Panc1 (cell line): ENCODE results near the gene ZKSCAN5. TPM values are rescaled to one million over a fixed set of nuclear protein-coding genes. Genes with fewer than 3 reads are reported as not detected.

Experiments
- ATAC-seq: fragments of 200-7000 bp; cut with Tn5 transposase; 2 replicates; pipeline ENCODE4 v1.9.1; 2020; ENCODE audit warnings: mild to moderate bottlenecking, moderate library complexity
- BruUV-seq: library from RNA; stranded (reverse); fragments of 400-500 nt; replicated peaks from 2 replicates; lab custom pipeline; 2021; lab: Mats Ljungman, UMichigan
- CTCF ChIA-PET: fragments of 300-600 bp; sonication (Branson Sonifier 250); formaldehyde crosslinking; loops from one replicate; lab custom pipeline; 2022; ENCODE audit warnings: antibody characterized with exemption; lab: Charles Lee
- POLR2A ChIA-PET: fragments of 300-600 bp; sonication (Branson Sonifier 250); formaldehyde crosslinking; loops from one replicate; lab custom pipeline; 2022; ENCODE audit warnings: antibody characterized with exemption; lab: Charles Lee
- DNase-seq: peaks from one replicate; pipeline ENCODE4 v3.0.0-alpha.2; 2010; ENCODE audit warnings: low read depth, low spot score
- H3K27ac ChIP-seq: 2 replicates; pipeline ENCODE4 v1.5.1; 2011; ENCODE audit warnings: mild to moderate bottlenecking, low read length, inconsistent platforms
- H3K27me3 ChIP-seq: fragments of 200-500 bp; sonication (Bioruptor generic); 2 replicates; pipeline ENCODE4 v1.6.0; 2014; ENCODE audit warnings: low read length, inconsistent platforms; ENCODE audit not compliant: control insufficient read depth, insufficient read depth
- H3K36me3 ChIP-seq: fragments of 200-500 bp; sonication (Bioruptor generic); 2 replicates; pipeline ENCODE4 v1.5.1; 2014; ENCODE audit warnings: inconsistent platforms, mild to moderate bottlenecking, low read length, moderate library complexity; ENCODE audit not compliant: control insufficient read depth, insufficient read depth
- H3K4me1 ChIP-seq: 2 replicates; pipeline ENCODE4 v1.5.1; 2011; ENCODE audit warnings: inconsistent platforms, mild to moderate bottlenecking, low read length, moderate library complexity; ENCODE audit not compliant: control insufficient read depth, insufficient read depth
- H3K4me3 ChIP-seq, 2 experiments: 2 replicates each; pipeline ENCODE4 v1.5.1; 2011 to 2012; ENCODE audit warnings: low read depth in 2 of 2, low read length in 2 of 2, mild to moderate bottlenecking in 2 of 2, inconsistent platforms in 1 of 2, moderate library complexity in 1 of 2
- H3K9me3 ChIP-seq: fragments of 200-500 bp; sonication (Bioruptor generic); 2 replicates; pipeline ENCODE4 v1.5.1; 2014; ENCODE audit warnings: low read depth, mild to moderate bottlenecking, inconsistent platforms, low read length, moderate library complexity; ENCODE audit not compliant: control insufficient read depth, insufficient read depth
- CTCF ChIP-seq: fragments of 450-650 bp; IDR thresholded peaks from 2 replicates; pipeline ENCODE4 v1.5.1; 2017; ENCODE audit warnings: mild to moderate bottlenecking
- POLR2AphosphoS5 ChIP-seq: IDR thresholded peaks from 2 replicates; pipeline ENCODE4 v1.6.1; 2012; ENCODE audit warnings: mild to moderate bottlenecking, low read depth, low read length, moderate library complexity
- REST ChIP-seq, 2 experiments: IDR thresholded peaks; 2 replicates each; pipeline ENCODE4 v1.6.1; 2011 to 2012; ENCODE audit warnings: low read depth in 2 of 2, control low read depth in 1 of 2, low read length in 1 of 2, mild to moderate bottlenecking in 1 of 2, moderate library complexity in 1 of 2; ENCODE audit not compliant: insufficient read depth in 1 of 2
- SIN3A ChIP-seq: IDR thresholded peaks from 2 replicates; pipeline ENCODE4 v1.6.1; 2012; ENCODE audit warnings: low read depth, mild to moderate bottlenecking, low read length, moderate library complexity, borderline replicate concordance; ENCODE audit not compliant: insufficient read depth
- TCF7L2 ChIP-seq: IDR thresholded peaks from 2 replicates; pipeline ENCODE4 v1.6.1; 2011; ENCODE audit warnings: mild to moderate bottlenecking, low read depth, low read length, inconsistent platforms
- in situ Hi-C: cut with HindIII; loops from 2 replicates; pipeline ENCODE4 v1.10.0; 2016; ENCODE audit warnings: low sequenced_read_pairs, low pct_unique_long_range_greater_than_20kb
- intact Hi-C: fragments of 100-400 bp; cut with micrococcal nuclease; formaldehyde crosslinking; loops from one replicate; pipeline ENCODE4 v1.10.0; 2022; ENCODE audit not compliant: unreplicated experiment
- total RNA-seq: library from RNA; stranded (reverse); gene quantifications from one replicate; pipeline ENCODE4 v1.2.1, GENCODE V29; 2021; ENCODE audit not compliant: unreplicated experiment

The ZKSCAN5 gene
- total RNA-seq, 1 experiment from 2014 or later = 17.5 TPM

- ATAC-seq (no peak), DNase-seq (no peak)
- no TSS peak for BruUV-seq
- no peaks in the 10 kb centered on the region for H3K27me3 ChIP-seq
- H3K9me3 ChIP-seq = no peaks in the 10 kb centered on the region
- no peak for TF ChIP-seq SIN3A
- TF ChIP-seq CTCF = no peak
- no peak for TF ChIP-seq POLR2AphosphoS5
- TF ChIP-seq REST (IDR thresholded peaks at IDR 0.05; ENCODE audit: insufficient read depth in 1 of 2, low read depth in 2 of 2, low read length in 1 of 2) = no peak
- no peak for TF ChIP-seq TCF7L2
- ChIA-PET CTCF (no interaction called here), POLR2A (no interaction called here)
- no peaks in the 10 kb centered on the region for H3K4me1 ChIP-seq
- in situ Hi-C loops (no loop called here), intact Hi-C loops (no loop called here)
- H3K4me3 ChIP-seq = no peak overlapping the region
- H3K27ac ChIP-seq = no peak overlapping the region
- no peaks in the 10 kb centered on the region for H3K36me3 ChIP-seq
Observed at GRCh38 chr7:99485094-99485493, 19.4 kb upstream of the ZKSCAN5 start.

- H3K9me3 ChIP-seq = peaks cover 11% of the 10 kb centered on the region
- H3K27me3 ChIP-seq = no peaks in the 10 kb centered on the region
- DNase-seq (no peak), ATAC-seq (peak; percentile 47; the same call in 1 of the 2 replicates)
- H3K4me1 ChIP-seq = no peaks in the 10 kb centered on the region
- no peak overlapping the region for H3K27ac ChIP-seq
- BruUV-seq = no TSS peak
- CTCF ChIA-PET = no interaction called here
- intact Hi-C loops (no loop called here), in situ Hi-C loops (no loop called here)
- H3K36me3 ChIP-seq = peaks cover 2% of the 10 kb centered on the region; the same call in 1 of the 2 replicates
- TF ChIP-seq POLR2AphosphoS5 (no peak), TCF7L2 (no peak), CTCF (no peak), SIN3A (no peak), REST (IDR thresholded peaks at IDR 0.05; ENCODE audit: insufficient read depth in 1 of 2, low read depth in 2 of 2, low read length in 1 of 2) (no peak)
- POLR2A ChIA-PET = no interaction called here
- no peak overlapping the region for H3K4me3 ChIP-seq
Observed at GRCh38 chr7:99489235-99489634, 15.2 kb upstream of the ZKSCAN5 start.
